Measurements from ENCODE around the gene GSX2. TPM values are rescaled to one million over a fixed set of nuclear protein-coding genes. Genes with fewer than 3 reads are reported as not detected.
A peak's percentile ranks its signal among the peaks of the same experiment; 100 is the strongest.

The GSX2 gene
- total RNA-seq, 1 experiment from 2014 or later = not detected

DNA sequence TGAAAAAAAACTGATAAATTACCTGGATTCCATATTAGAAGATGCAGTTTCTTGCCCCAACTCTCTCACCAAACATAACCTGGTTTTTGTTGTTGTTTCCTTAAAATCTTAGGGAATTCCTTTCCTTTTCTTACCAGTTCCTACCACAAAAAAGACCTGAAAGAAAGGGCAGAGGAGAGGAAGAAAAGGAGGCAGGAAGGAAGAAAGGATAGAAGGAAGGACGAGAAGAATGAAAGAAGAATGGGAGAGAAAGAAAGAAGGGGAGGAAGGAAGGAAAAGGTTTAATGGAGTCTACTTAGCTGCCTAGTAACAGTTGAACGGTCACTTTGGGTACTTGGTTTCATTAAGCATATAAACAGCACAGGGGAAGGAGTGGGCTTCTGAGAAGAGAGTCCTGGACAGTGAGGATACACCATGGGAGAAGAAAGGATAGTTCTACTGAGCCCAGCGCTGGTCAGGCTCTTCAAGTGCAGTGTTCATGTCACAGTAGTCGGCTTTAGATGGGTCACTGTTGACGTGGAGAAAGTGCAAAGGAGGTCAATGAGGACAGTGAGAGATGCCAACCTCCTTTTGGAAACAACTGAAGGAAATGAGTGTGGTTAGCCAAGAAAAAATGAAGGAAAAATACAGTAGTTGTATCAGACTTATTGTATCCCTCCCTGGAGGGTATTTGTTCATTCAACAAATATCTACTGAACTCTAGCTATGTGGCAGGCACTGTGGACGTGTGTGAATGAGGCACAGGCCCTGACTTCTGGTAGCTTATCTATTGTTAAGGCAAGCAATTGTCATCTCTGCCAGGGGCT is 34.5 kb upstream of the GSX2 start:
- POLR2A ChIA-PET = no interaction called here

GRCh38 chr4:54066088-54066415 is 33.9 kb upstream of the GSX2 start:
- CTCF ChIA-PET = no interaction called here
- no peaks in the 10 kb centered on the region for H3K36me3 Mint-ChIP-seq (ENCODE audit: insufficient read depth, unreplicated experiment)
- POLR2A ChIA-PET = no interaction called here
- TF ChIP-seq, protein P1, sequence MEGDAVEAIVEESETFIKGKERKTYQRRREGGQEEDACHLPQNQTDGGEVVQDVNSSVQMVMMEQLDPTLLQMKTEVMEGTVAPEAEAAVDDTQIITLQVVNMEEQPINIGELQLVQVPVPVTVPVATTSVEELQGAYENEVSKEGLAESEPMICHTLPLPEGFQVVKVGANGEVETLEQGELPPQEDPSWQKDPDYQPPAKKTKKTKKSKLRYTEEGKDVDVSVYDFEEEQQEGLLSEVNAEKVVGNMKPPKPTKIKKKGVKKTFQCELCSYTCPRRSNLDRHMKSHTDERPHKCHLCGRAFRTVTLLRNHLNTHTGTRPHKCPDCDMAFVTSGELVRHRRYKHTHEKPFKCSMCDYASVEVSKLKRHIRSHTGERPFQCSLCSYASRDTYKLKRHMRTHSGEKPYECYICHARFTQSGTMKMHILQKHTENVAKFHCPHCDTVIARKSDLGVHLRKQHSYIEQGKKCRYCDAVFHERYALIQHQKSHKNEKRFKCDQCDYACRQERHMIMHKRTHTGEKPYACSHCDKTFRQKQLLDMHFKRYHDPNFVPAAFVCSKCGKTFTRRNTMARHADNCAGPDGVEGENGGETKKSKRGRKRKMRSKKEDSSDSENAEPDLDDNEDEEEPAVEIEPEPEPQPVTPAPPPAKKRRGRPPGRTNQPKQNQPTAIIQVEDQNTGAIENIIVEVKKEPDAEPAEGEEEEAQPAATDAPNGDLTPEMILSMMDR (IDR thresholded peaks at IDR 0.05; ENCODE audit: insufficient read depth in 1 of 2, low read depth in 1 of 2, low read length in 1 of 2, severe bottlenecking in 1 of 2, unreplicated experiment in 1 of 2) = no peak
- intact Hi-C loops (cut with micrococcal nuclease; ENCODE audit: unreplicated experiment) = no loop called here
- H3K27me3 ChIP-seq (replicated peaks; ENCODE audit: control insufficient read depth, insufficient read depth, low read length) = no peaks in the 10 kb centered on the region
- H3K4me3 Mint-ChIP-seq (ENCODE audit: unreplicated experiment) = no peak overlapping the region
- no TSS peak for BruUV-seq (replicated peaks)
- peaks cover 18% of the 10 kb centered on the region for H3K4me1 ChIP-seq
- no peaks in the 10 kb centered on the region for H3K36me3 ChIP-seq (ENCODE audit: control insufficient read depth, insufficient read depth, low read length)
- no peaks in the 10 kb centered on the region for H3K9me3 Mint-ChIP-seq (ENCODE audit: unreplicated experiment)
- DNase-seq = no peak
- no peak overlapping the region for H3K27ac Mint-ChIP-seq (ENCODE audit: unreplicated experiment)
- peaks cover 30% of the 10 kb centered on the region for H3K4me1 Mint-ChIP-seq (ENCODE audit: low read depth, unreplicated experiment)
- no peak overlapping the region for H3K4me3 ChIP-seq (ENCODE audit: low read depth, low read length)
- H3K27me3 Mint-ChIP-seq (ENCODE audit: insufficient read depth, unreplicated experiment) = no peaks in the 10 kb centered on the region
- H3K9me3 ChIP-seq = no peaks in the 10 kb centered on the region

More for the DNA sequence above, 34.5 kb upstream of the GSX2 start:
- no peaks in the 10 kb centered on the region for H3K36me3 ChIP-seq (ENCODE audit: control insufficient read depth, insufficient read depth, low read length)
- intact Hi-C loops (cut with micrococcal nuclease; ENCODE audit: unreplicated experiment) = loop anchor here (2.0 kb wide), 1 partner anchor 135 kb away; no protein-coding TSS in a partner anchor
- H3K36me3 Mint-ChIP-seq (ENCODE audit: insufficient read depth, unreplicated experiment) = no peaks in the 10 kb centered on the region
- H3K4me3 ChIP-seq (ENCODE audit: low read depth, low read length) = peak overlapping the region; percentile 92; the same call in 1 of the 2 replicates
- no peaks in the 10 kb centered on the region for H3K9me3 Mint-ChIP-seq (ENCODE audit: unreplicated experiment)
- H3K4me1 Mint-ChIP-seq (ENCODE audit: low read depth, unreplicated experiment) = peaks cover 33% of the 10 kb centered on the region
- no peak for DNase-seq
- TF ChIP-seq, protein P1 (IDR thresholded peaks at IDR 0.05; ENCODE audit: insufficient read depth in 1 of 2, low read depth in 1 of 2, low read length in 1 of 2, severe bottlenecking in 1 of 2, unreplicated experiment in 1 of 2) = no peak
- no TSS peak for BruUV-seq (replicated peaks)
- peaks cover 18% of the 10 kb centered on the region for H3K4me1 ChIP-seq
- no peaks in the 10 kb centered on the region for H3K27me3 ChIP-seq (replicated peaks; ENCODE audit: control insufficient read depth, insufficient read depth, low read length)
- peak overlapping the region; percentile 89 for H3K4me3 Mint-ChIP-seq (ENCODE audit: unreplicated experiment)
- CTCF ChIA-PET = interaction anchor here (0.6 kb wide), 1 partner anchor 80 kb away, joined by 3 read pairs; no protein-coding TSS in a partner anchor
- no peaks in the 10 kb centered on the region for H3K27me3 Mint-ChIP-seq (ENCODE audit: insufficient read depth, unreplicated experiment)
- no peaks in the 10 kb centered on the region for H3K9me3 ChIP-seq
- H3K27ac Mint-ChIP-seq (ENCODE audit: unreplicated experiment) = peak overlapping the region; percentile 20

DNA sequence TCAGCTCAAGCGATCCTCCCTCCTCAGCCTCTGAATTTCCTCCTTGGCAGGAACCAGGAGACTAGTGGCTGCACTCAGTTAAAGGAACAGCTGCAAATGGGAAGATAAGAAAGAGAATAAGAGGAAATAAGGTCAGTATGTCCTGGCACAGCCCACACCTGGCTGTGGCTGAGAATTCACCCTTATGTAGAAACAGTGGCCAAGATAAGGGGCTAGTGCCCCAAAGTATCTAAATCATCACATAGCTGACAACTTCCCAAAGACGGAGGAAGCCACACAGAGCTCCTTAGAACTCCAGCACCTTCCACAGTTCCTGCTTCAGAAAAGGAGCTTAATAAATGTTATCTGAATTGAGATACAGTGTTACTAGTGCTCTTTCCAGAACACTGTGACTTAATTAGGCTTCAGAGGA is 33.2 kb upstream of the GSX2 start:
- ChIA-PET CTCF (no interaction called here), POLR2A (no interaction called here)
- intact Hi-C loops (cut with micrococcal nuclease; ENCODE audit: unreplicated experiment) = no loop called here
- Mint-ChIP-seq H3K36me3 (ENCODE audit: insufficient read depth, unreplicated experiment) (no peaks in the 10 kb centered on the region), H3K9me3 (ENCODE audit: unreplicated experiment) (no peaks in the 10 kb centered on the region), H3K4me3 (ENCODE audit: unreplicated experiment) (no peak overlapping the region), H3K27ac (ENCODE audit: unreplicated experiment) (no peak overlapping the region), H3K4me1 (ENCODE audit: low read depth, unreplicated experiment) (peaks cover 24% of the 10 kb centered on the region), H3K27me3 (ENCODE audit: insufficient read depth, unreplicated experiment) (no peaks in the 10 kb centered on the region)
- Histone ChIP-seq H3K9me3 (no peaks in the 10 kb centered on the region), H3K27me3 (replicated peaks; ENCODE audit: control insufficient read depth, insufficient read depth, low read length) (no peaks in the 10 kb centered on the region), H3K36me3 (ENCODE audit: control insufficient read depth, insufficient read depth, low read length) (no peaks in the 10 kb centered on the region), H3K4me3 (ENCODE audit: low read depth, low read length) (no peak overlapping the region), H3K4me1 (peaks cover 18% of the 10 kb centered on the region)
- BruUV-seq (replicated peaks) = no TSS peak
- no peak for DNase-seq
- TF ChIP-seq, protein P1 (IDR thresholded peaks at IDR 0.05; ENCODE audit: insufficient read depth in 1 of 2, low read depth in 1 of 2, low read length in 1 of 2, severe bottlenecking in 1 of 2, unreplicated experiment in 1 of 2) = no peak

Data from Caco-2 (cell line).